NCI-H748 (cell line): ENCODE data around the gene MCU.
"Not testable (repeated sequence)": the region's sequence is repeated elsewhere in the genome, so short reads cannot be mapped to it uniquely, and the experiment has no call there.

Experiments used
- DNase-seq: peaks from one replicate; lab custom pipeline; 2025; ENCODE audit not compliant: unreplicated experiment; lab: John Stamatoyannopoulos, UW

MCU gene

DNA sequence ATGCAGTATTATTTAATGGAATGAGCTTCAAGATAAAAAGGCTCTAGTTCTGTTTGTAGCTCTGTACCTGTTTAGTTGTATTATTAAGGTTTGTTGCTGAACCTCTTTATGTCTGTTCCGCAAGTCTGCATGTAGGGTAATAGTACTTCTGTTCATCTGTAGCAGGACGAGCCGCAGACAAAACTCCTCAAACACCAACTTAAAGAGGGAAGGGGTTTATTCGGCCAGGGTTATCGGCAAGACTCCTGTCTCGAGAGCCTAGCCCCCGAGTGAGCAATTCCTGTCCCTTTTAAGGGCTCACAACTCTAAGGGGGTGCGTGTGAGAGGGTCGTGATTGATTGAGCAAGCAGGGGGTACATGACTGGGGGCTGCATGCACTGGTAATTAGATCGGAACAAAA is 67.0 kb downstream of the MCU start:
- DNase-seq, result not testable (repeated sequence)

- no peak for DNase-seq
These were observed 67.6 kb downstream of the MCU start for GRCh38 chr10:72759584-72759983.

DNA sequence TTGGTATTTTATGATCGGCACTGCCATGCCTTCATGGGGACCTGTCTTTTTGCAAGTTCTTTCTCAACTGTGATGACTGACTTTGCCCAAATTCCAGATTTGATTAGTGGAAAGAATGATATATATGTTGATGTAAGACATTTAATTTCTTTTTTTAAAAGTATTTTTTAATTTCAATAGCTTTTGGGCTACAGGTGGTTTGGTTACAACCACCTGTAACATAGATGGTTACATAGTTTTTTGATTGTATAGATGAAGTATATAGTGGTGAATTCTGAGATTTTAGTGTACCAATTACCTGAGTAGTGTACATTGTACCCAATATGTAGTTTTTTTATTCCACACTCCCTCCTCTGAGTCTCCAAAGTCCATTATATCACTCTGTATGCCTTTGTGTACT is 69.6 kb downstream of the MCU start:
- DNase-seq, result no peak

DNA sequence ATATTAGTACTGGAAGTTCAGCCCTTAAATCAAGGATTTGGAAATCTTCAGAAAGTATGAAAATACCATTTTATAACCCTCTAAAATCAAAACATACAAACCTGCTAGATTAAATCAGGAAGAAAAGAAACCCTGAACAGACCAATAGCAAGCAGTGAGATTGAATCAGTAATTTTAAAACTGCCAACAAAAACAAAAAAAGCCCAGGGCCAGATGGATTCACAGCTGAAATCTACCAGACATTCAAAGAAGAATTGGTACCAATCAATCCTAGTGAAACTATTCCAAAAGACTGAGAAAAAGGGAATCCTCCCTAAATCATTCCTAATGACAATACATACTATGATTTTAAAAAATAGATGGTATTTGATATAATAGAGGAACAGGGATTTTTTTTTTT is 70.1 kb downstream of the MCU start:
- no peak for DNase-seq

DNA sequence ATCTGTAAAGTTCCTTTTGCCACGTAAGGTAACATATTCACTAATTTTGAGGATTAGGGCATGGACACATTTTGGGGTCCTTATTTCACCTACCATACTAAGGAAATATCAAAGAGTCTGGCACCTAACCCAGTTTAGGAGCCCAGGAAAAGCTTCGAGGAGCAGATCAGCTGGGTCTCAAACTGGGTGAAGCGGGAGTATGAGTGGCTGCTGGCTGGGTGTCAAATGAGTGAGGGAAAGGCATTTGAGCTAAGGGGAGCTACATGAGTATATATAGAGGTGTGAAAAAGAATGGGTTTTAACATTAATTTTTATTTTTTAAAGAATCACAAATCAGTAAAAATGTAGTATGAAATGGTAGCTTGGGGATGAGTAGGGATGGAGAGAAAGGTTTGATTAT is 71.3 kb downstream of the MCU start:
- no peak for DNase-seq

GRCh38 chr10:72764151-72764550 is 72.2 kb downstream of the MCU start:
- DNase-seq, result no peak

DNA sequence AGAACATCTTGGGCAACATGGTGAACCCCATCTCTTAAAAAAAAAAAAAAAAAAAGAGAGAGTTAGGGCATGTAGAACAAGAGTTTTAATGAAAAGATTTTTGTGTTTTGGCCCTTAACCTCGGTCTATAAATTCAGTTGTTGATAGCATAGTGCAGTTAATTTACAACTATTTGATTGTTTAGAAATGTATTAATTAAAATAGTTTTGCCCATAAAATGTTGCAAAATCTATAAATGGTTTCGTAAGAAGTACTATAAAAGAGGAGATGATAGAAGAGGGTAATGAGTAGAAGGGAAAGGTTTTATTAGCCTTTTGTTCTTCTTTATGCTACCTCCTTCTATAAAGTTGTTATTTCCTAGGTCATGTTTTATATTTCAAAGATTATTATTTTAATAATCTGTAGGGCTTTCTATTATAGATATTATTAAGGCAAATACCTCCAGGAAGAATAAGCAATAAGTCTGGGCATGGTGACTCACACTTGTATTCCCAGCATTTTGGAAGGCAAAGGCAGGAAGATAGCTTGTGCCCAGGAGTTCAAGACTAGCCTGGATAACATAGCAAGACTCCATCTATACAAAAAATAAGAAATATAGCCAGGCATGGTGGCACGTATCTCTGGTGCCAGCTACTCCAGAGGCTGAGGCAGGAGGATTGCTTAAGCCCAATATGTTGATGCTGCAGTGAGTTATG is 73.3 kb downstream of the MCU start:
- no peak for DNase-seq

- not testable (repeated sequence) for DNase-seq
These were observed 79.3 kb downstream of the MCU start for GRCh38 chr10:72771195-72771594.

DNA sequence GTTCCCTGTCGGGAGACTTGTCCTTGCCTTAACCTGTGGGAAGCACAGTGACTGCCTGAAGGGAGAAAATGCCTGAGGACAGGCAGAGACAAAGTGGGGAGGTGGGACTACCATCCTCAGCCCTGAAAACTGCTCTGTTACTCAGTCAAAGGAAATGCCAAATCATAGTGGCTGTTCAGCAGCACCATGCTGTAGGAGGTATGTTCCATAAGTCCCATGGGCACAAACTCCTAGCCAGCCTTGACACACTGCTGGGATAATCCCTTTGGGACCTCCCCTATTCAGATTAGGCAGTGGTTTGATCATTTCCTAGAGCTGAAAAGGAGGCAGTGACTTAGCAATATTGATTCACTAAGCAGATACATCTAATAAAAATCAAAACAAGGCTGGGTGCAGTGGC is 80.1 kb downstream of the MCU start:
- no peak for DNase-seq

DNA sequence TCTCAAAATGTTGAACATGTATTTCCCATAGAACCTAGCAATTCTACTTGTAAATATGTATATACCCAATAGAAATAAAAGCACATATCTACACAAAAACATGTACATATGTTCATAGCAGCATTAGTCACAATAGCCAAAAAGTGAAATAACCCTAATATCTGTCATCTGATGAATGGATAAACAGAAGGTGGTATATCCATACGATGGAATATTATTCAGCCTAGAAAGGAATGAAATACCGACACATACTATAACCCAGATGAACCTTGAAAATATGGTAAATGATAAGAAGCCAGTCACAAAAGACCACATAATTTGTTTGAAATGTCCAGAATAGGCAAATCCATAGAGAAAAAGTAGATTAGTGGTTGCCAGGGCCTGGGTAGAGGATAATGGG is 87.9 kb downstream of the MCU start:
- DNase-seq, result no peak

DNA sequence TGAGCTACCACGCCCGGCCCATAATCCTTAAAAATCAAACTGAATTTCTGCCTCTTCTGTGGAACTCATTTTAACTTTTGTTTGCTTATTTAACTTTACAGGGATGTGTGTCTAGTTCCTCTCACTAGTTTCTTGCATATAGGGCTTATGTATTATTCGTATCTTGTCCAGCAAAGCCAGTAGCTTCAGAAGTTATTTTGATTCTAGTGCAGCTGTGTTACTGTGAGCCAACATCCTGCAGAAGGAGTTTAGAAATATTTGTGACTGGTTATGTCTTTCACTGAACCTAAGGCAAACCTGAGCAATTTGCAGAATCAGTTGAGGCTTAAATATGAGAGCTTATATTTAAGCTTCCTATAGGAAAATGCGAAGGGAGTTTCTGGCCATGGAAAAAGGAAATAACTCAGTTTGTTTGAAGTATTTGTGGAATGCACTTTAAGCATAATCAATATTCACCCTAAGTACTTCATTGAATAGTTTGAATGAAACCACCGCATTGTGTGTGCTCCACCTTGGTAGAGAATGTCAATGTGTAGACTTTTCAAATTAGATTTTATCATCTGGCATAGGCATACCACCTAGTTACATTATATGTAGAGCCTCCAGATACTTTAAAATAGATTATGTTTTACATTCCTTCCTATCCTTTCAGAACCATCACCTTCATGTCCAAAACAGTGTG is 90.8 kb downstream of the MCU start:
- no peak for DNase-seq

DNA sequence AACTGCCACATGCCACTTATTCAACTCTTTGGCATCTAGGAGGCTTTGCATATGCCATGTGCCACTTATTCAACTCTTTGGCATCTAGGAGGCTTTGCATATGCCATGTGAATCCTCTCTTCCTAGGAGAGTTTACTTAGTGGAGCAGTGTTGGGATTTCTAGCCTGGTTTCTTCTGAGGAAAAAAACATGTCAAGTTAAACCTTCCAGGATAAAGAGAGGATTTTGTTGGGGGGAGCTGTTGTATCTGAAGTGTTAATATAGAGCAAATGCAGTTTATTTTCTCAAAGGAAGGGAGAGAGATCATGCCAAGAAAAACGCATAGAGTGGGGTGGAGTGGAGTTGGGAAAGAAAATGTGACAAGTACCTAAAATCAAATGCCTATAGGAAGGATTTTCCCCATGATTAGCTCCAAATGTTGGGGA is 91.5 kb downstream of the MCU start:
- no peak for DNase-seq

DNA sequence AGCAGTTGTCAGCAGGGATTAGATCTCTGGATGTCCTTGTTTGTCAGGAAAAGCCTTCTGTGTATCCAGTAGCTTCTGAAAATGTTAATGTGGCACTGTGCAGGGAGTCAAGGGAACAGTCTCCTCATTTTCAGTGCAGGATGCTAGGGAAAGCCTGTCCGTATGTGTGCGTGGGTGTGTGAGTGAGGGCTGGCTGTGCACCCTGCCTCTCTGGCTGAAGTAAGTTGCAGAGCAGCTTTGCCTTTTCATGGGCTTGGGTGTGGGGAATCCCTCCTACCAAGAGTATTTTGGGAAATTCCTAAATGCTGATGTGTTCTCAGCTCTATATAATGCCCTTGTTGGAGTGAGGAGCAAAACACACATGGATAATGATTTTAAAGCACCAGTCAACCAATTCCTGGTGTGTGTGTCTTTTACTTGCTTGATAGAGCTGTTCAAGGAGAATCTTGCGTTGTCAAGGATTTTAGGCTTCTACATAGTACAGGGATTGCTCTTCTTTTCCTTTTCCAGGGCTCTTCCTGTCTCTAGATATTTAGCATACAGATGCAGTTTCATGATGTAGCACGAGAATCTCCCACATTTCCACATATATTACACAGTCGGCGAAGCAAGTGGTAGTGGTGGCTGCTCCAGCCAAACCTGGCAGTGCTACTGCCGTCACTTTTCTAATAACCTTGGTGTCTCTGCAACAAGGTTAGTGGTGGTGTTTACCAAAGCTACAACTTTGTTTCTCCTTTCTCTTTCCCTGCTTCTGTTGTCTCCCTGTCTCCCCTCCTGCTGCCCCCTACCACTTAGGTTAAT is 92.8 kb downstream of the MCU start:
- no peak for DNase-seq

DNA sequence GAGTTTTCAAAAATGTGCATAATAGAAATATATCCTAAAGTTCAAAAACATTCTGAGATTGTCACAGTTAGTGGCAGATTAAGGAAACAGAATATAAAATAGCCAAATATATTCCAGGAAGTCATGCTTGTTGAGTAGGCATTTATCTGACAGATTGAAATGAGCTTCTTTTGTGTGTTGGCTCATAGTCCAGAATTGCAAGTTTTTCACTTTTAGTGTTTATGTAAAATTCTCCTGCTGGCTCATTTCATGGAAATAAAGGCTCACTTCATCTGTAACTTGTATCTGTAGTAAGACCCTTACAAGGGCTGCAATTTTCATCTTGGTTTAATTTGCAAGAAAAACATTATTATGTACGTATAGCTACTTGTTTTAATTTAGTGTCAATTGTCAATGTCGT is 93.5 kb downstream of the MCU start:
- DNase-seq, result no peak

DNA sequence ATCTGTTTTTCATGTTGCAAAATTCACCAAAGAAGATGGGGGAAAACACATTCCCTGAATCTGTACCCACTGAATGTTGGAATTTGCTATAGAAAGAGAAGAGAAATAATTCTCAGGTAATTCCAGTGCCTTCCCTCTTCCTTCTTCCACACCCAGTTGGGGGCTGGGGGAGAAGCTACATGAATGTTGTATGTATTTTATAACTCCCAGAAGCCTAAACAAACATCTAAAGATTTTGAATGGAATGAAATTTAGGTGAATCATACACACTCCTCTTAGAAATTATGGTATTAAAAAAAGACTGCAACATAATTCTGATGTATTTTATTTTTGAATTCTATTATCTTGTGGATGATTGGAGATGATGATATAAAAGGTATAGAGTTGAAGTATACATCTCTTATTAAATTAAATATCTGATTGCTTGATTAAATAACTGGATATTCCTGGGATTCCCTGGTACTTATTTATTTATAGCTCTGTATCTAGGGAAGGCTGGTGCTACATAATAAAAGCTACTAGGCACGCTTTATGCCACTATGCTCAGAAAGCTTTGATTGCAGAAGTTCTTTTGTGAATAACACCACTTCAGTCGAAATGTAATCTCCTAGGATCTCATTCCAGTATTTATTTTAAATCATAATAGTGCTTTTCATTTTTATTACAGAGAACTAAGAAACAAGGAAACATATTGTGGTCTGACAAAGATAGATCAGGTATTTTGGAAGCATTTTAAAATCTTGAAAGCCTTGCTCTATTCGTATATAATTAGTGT is 98.5 kb downstream of the MCU start:
- DNase-seq, result no peak

DNA sequence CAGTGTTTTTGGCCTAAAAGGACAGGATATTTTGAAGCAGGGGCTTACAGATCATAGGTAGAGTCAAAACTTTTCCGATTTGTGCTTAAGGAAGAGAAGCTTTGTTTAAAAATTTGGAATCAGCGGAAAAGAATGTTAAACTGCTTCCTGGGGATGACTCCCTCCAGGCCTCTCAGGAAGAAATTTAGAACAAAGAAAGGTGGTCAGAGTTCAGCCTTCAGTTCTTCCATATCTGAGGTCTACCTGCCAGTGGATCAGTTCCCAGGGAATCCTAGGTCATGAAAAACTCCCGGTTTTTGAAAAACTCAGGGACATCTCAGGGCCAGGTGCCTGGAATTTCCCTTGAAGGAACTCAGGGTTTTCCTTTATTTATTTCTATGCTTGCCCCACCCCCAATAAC is 100.3 kb downstream of the MCU start:
- DNase-seq, result no peak

- no peak for DNase-seq
These were observed 101.8 kb downstream of the MCU start for GRCh38 chr10:72793752-72794151.

DNA sequence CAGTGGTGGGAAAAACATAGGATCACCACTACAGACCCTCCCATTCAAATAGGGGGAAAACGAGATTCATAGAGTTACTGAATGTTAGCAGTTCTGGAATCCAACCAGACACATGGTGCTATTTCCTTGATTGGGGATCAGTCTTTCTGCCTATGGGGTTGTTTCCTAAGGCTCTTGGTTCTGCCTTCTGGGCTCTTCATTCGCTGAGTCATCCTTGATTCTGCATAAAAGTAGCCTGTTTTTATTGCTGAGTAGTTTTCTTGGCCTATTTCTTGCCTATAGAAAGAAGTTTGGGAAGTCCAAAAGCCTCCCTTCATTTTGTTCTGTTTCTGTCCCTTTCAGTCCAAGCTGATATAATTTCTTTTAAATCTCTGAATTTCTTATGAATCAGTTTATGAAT is 102.3 kb downstream of the MCU start:
- no peak for DNase-seq

DNA sequence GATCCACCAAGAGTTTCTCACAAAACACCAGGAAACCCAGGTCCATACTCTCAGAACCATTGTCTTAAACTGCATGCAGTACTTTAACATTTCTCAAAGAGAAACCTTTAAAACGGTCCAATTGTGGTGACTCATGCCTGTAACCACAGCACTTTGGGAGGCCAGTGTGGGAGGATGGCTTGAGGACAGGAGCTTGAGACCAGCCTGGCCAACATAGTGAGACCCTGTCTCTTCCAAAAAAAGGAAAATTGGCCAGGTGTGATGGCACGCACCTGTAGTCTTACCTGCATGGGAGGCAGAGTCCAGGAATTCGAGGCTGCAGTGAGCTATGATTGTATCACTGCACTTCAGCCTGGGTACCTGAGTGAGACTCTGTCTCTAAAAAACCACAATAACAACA is 104.1 kb downstream of the MCU start:
- no peak for DNase-seq

GRCh38 chr10:72796538-72796937 is 104.6 kb downstream of the MCU start:
- no peak for DNase-seq

GRCh38 chr10:72800000-72800740 is 108.2 kb downstream of the MCU start:
- peak; percentile 53 for DNase-seq
